Chondrocyte (in vitro differentiated cells): Measurements from ENCODE around the gene CNST. TPM values are rescaled to one million over a fixed set of nuclear protein-coding genes. Genes with fewer than 3 reads are reported as not detected.
"Not testable (repeated sequence)": the region's sequence is repeated elsewhere in the genome, so short reads cannot be mapped to it uniquely, and the experiment has no call there.

Experiments
- DNase-seq: peaks from one replicate; pipeline ENCODE4 v3.0.0; 2021; ENCODE audit warnings: mixed read lengths, low spot score
- H3K27ac Mint-ChIP-seq: one replicate; pipeline ENCODE4 v1.8.0; 2021; ENCODE audit warnings: mild to moderate bottlenecking, moderate library complexity, mixed read lengths; ENCODE audit not compliant: unreplicated experiment
- H3K27me3 Mint-ChIP-seq: 2 replicates; pipeline ENCODE4 v1.8.0; 2021; ENCODE audit warnings: low read depth, mixed read lengths
- H3K36me3 Mint-ChIP-seq: 2 replicates; pipeline ENCODE4 v1.8.0; 2021; ENCODE audit warnings: low read depth, mixed read lengths
- H3K4me1 Mint-ChIP-seq: 2 replicates; pipeline ENCODE4 v1.8.0; 2021; ENCODE audit warnings: low read depth, mild to moderate bottlenecking, mixed read lengths
- H3K4me3 Mint-ChIP-seq: one replicate; pipeline ENCODE4 v1.8.0; 2021; ENCODE audit warnings: mild to moderate bottlenecking, moderate library complexity, mixed read lengths; ENCODE audit not compliant: unreplicated experiment
- H3K9me3 Mint-ChIP-seq: 2 replicates; pipeline ENCODE4 v1.8.0; 2021; ENCODE audit warnings: low read depth, mixed read lengths
- total RNA-seq: library from RNA; stranded (reverse); gene quantifications from 3 replicates; pipeline ENCODE4 v1.2.1, GENCODE V29; 2021
- TF ChIP-seq, protein P1 (sequence below): fragments of 200-600 bp; sonication (generic); IDR thresholded peaks from 2 replicates; pipeline ENCODE4 v1.5.0; 2021; ENCODE audit warnings: antibody characterized with exemption, mild to moderate bottlenecking, moderate library complexity

CNST gene
- total RNA-seq, 1 donor from 2014 or later, result 22.3 TPM

DNA sequence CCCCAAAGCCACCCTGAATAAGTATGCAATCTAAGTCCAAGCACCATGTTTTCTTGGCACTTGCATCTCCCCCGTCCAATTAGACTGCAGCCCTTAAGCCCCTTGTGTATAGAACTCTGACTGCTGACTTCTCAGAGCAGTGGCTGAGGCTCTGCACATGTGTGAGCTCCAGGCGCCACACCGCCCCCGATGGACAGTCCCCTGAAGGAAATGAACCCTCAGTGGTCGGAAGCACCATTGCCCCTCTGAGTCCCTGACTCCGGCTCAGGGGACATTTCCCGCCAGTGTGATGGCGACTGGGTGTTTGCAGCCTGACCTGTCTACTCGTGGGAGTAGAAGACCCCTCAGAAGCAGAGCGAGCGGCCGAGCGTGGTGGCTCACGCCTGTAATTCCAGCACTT is 120.7 kb downstream of the CNST start:
- TF ChIP-seq, protein P1, sequence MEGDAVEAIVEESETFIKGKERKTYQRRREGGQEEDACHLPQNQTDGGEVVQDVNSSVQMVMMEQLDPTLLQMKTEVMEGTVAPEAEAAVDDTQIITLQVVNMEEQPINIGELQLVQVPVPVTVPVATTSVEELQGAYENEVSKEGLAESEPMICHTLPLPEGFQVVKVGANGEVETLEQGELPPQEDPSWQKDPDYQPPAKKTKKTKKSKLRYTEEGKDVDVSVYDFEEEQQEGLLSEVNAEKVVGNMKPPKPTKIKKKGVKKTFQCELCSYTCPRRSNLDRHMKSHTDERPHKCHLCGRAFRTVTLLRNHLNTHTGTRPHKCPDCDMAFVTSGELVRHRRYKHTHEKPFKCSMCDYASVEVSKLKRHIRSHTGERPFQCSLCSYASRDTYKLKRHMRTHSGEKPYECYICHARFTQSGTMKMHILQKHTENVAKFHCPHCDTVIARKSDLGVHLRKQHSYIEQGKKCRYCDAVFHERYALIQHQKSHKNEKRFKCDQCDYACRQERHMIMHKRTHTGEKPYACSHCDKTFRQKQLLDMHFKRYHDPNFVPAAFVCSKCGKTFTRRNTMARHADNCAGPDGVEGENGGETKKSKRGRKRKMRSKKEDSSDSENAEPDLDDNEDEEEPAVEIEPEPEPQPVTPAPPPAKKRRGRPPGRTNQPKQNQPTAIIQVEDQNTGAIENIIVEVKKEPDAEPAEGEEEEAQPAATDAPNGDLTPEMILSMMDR, result no peak
- DNase-seq, result no peak
- no peak overlapping the region for H3K27ac Mint-ChIP-seq
- no peaks in the 10 kb centered on the region for H3K27me3 Mint-ChIP-seq
- H3K4me1 Mint-ChIP-seq, result peaks cover 15% of the 10 kb centered on the region
- no peaks in the 10 kb centered on the region for H3K9me3 Mint-ChIP-seq
- no peak overlapping the region for H3K4me3 Mint-ChIP-seq
- H3K36me3 Mint-ChIP-seq, result no peaks in the 10 kb centered on the region

DNA sequence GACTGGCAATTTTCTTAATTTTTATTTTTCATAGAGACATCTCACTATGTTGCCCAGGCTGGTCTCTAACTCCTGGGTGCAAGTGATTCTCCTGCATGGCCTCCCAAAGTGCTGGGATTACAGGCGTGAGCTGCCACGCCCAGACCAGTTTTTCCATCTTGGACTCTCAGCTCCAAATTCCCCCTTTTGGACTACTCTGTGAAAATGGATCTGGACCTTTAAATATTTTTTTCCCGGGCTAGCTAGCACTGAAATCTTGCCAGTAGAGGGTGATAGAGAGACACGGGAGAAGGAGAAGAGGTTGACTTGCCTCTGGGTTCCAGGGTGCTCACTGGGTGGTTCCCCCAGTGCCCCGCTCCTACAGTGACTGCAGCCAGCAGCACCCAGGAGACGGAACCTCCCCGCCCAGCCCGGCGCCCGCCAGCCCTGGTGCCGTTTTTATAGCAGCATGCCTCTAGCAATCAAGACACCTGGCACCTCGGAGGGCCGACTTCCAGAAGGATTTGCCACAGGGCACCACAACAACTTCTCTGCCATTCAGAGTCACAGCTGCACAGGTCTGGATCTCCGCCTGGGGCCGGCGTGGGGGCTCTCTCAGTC is 123.3 kb downstream of the CNST start:
- H3K27ac Mint-ChIP-seq, result no peak overlapping the region

DNA sequence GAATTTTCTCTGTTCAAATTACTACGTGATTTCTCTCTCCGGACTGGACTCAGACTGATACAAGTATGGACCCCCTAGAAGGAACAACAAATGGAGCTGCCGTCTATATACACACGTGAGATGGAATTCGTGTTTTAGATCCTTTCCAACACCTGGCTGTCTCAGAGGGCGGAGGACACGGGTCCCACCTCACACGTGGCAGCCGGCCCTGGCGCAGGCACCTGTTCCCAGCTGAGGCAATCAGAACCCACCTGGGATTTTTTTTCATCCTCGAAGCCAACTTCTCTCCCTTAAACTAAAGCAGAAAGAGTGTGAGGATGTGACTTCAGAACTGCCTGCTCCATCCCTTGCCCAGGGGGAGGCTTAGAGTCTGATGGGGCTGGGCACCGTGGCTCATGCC is 123.8 kb downstream of the CNST start:
- Mint-ChIP-seq H3K9me3 (peaks cover 13% of the 10 kb centered on the region), H3K4me1 (peaks cover 11% of the 10 kb centered on the region), H3K27ac (no peak overlapping the region), H3K27me3 (no peaks in the 10 kb centered on the region), H3K36me3 (peaks cover 3% of the 10 kb centered on the region), H3K4me3 (peak overlapping the region; percentile 66)
- no peak for DNase-seq
- TF ChIP-seq, protein P1, result no peak

More for the DNA sequence above, 123.3 kb downstream of the CNST start:
- Mint-ChIP-seq H3K9me3 (peaks cover 7% of the 10 kb centered on the region), H3K4me1 (peaks cover 11% of the 10 kb centered on the region), H3K4me3 (peak overlapping the region; percentile 66), H3K27me3 (no peaks in the 10 kb centered on the region), H3K36me3 (no peaks in the 10 kb centered on the region)
- TF ChIP-seq, protein P1, result peak; percentile 97
- DNase-seq, result no peak

DNA sequence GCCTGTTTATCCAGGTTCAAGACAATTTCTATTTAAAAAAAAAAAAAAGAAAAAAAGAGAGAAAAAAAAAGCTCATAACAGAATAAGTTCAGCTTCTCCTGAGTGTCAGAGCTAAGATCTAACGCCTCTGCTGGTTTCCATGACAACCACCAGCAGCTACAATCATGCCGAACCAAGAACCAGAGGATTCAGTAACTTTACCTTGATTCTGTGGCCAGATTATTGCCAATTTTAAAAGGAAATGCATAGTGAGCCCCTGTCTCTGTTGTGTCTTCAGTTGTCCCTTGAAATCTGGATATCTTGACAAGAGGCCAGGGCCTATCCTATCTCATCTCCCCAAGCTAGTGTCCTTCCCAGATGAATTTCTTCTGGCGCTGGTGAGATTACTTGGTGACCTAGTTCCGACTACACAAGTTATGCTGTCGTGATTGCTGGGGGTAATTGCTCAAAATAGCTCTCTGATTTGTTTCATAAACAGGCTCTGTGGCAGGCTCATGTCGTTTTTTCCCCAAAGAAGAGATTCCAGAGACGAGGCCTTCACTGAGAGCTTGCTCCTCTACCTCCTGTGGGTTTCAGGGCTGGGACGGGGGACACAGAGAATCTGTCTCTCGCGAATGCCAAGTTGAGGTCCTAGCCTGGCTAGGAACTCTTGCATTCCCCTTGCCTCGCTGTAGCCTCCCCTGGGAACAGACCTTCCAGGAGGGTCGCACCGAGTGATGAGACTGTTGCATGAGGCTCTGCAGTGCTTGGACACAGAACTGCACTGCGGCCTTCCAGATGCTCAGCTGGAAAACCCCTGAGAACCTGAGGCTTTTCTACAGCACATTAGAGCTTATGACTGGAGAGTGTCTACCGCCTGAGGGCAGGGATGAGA is 125.6 kb downstream of the CNST start:
- Mint-ChIP-seq H3K27ac (no peak overlapping the region), H3K4me1 (peaks cover 15% of the 10 kb centered on the region)
- DNase-seq, result no peak

DNA sequence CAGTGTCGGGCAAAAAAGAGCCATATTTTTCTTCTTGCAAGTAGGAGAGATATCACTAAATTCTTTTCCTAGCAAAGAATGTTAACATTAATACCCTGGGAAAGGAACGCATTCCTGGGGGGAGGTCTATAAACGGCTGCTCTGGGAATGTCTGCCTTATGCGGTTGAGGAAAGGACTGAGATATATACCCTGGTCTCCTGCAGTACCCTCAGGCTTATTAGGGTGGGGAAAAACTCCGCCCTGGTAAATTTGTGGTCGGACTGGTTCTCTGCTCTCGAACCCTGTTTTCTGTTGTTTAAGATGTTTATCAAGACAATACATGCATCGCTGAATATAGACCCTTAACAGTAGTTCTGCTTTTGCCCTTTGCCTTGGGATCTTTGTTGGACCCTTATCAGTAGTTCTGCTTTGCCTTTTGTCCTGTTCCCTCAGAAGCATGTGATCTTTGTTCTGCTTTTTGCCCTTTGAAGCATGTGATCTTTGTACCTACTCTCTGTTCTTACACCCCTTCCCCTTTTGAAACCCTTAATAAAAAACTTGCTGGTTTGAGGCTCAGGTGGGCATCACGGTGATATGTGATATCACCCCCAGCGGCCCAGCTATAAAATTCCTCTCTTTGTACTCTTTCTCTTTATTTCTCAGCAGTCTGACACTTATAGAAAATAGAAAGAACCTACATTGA is 128.1 kb downstream of the CNST start:
- not testable (repeated sequence) for H3K27ac Mint-ChIP-seq, H3K27me3 Mint-ChIP-seq

More for the DNA sequence above, 125.6 kb downstream of the CNST start:
- Mint-ChIP-seq H3K9me3 (peaks cover 13% of the 10 kb centered on the region), H3K27me3 (no peaks in the 10 kb centered on the region), H3K4me3 (no peak overlapping the region), H3K36me3 (peaks cover 3% of the 10 kb centered on the region)
- TF ChIP-seq, protein P1, result no peak

More for the DNA sequence above, 128.1 kb downstream of the CNST start:
- peaks cover 21% of the 10 kb centered on the region for H3K4me1 Mint-ChIP-seq
- not testable (repeated sequence) for H3K4me3 Mint-ChIP-seq, DNase-seq, H3K36me3 Mint-ChIP-seq
- peaks cover 13% of the 10 kb centered on the region for H3K9me3 Mint-ChIP-seq
